Kidney (tissue), 14 donors: ENCODE data around the gene CREB3L4. TPM values are rescaled to one million over a fixed set of nuclear protein-coding genes. Genes with fewer than 3 reads are reported as not detected.

Experiments used
- DNase-seq, 5 donors: peaks; one replicate each; pipeline ENCODE4 v3.0.0-alpha.2; 2013 to 2020
- FAIRE-seq: peaks from 2 replicates; lab custom pipeline; 2012; peaks lifted over from hg19 to GRCh38; lab: Jason Lieb, UNC
- H3K27ac ChIP-seq, 2 donors: one replicate each; pipeline ENCODE4 v1.7.0; 2013; ENCODE audit warnings: low read depth in 2 of 2, low read length in 2 of 2, inconsistent platforms in 1 of 2
- H3K27me3 ChIP-seq: one replicate; pipeline ENCODE4 v1.7.1; 2013; ENCODE audit warnings: low read length, inconsistent platforms; ENCODE audit not compliant: control insufficient read depth, insufficient read depth
- H3K36me3 ChIP-seq, 3 donors: one replicate each; pipeline versions ENCODE4 v1.7.0 to v1.7.1; 2013; ENCODE audit warnings: low read length in 3 of 3, control low read depth in 1 of 3, inconsistent platforms in 1 of 3; ENCODE audit not compliant: insufficient read depth in 3 of 3, control insufficient read depth in 2 of 3
- H3K4me1 ChIP-seq, 3 donors: one replicate each; pipeline versions ENCODE4 v1.7.0 to v1.7.1; 2013; ENCODE audit warnings: low read length in 3 of 3, inconsistent platforms in 1 of 3, low read depth in 1 of 3; ENCODE audit not compliant: control insufficient read depth in 2 of 3, insufficient read depth in 2 of 3
- H3K4me3 ChIP-seq, 3 donors: one replicate each; pipeline versions ENCODE4 v1.7.0 to v1.8.1; 2013; ENCODE audit warnings: low read length in 3 of 3, control low read depth in 1 of 3, inconsistent platforms in 1 of 3
- H3K9ac ChIP-seq, 3 donors: one replicate each; pipeline versions ENCODE4 v1.7.0 to v1.7.1; 2013; ENCODE audit warnings: low read length in 3 of 3, control low read depth in 1 of 3, inconsistent platforms in 1 of 3
- H3K9me3 ChIP-seq, 3 donors: one replicate each; pipeline versions ENCODE4 v1.7.0 to v1.7.1; 2013; ENCODE audit warnings: low read length in 3 of 3, control low read depth in 1 of 3, inconsistent platforms in 1 of 3; ENCODE audit not compliant: control insufficient read depth in 2 of 3, insufficient read depth in 1 of 3
- intact Hi-C: fragments of 100-400 bp; cut with DNase I; formaldehyde crosslinking; loops from one replicate; pipeline ENCODE4 v1.11.1; 2022
- polyA plus RNA-seq: library from polyadenylated mRNA; stranded (reverse); fragments of 350-450 nt; fragmentation: Illumina TruSeq; extraction: RNeasy Lipid Tissue Mini Kit (QIAGEN cat#74804); gene quantifications from one replicate; pipeline ENCODE4 v1.2.3, GENCODE V29; 2014; ENCODE audit warnings: low read depth, low replicate concordance; ENCODE audit not compliant: insufficient read depth
- total RNA-seq: library from RNA; stranded (reverse); fragmentation: NEBNext Ultra II Directional; extraction: Animal tissue kit (Norgen Biotek cat#: 25700); gene quantifications from one replicate; pipeline ENCODE4 v1.2.1, GENCODE V29; 2021
- TF ChIP-seq, protein P1 (sequence below): IDR thresholded peaks from 3 replicates; pipeline ENCODE4 v1.5.1; 2012; ENCODE audit warnings: mild to moderate bottlenecking, moderate library complexity, borderline replicate concordance; ENCODE audit not compliant: insufficient read depth; ENCODE audit errors: extremely low read depth
- donor health status: control.
- donor health status: control.
- donor health status: control.
- donor health status: control.
- donor health status: control.
- donor health status: DM: yes; HTN: yes; CAD: no.
- donor health status: Normal renal cell carcinoma (clear cell type).

The CREB3L4 gene
- total and polyA plus RNA-seq, 2 donors from 2014 or later, result 9.3 to 10.9 TPM

DNA sequence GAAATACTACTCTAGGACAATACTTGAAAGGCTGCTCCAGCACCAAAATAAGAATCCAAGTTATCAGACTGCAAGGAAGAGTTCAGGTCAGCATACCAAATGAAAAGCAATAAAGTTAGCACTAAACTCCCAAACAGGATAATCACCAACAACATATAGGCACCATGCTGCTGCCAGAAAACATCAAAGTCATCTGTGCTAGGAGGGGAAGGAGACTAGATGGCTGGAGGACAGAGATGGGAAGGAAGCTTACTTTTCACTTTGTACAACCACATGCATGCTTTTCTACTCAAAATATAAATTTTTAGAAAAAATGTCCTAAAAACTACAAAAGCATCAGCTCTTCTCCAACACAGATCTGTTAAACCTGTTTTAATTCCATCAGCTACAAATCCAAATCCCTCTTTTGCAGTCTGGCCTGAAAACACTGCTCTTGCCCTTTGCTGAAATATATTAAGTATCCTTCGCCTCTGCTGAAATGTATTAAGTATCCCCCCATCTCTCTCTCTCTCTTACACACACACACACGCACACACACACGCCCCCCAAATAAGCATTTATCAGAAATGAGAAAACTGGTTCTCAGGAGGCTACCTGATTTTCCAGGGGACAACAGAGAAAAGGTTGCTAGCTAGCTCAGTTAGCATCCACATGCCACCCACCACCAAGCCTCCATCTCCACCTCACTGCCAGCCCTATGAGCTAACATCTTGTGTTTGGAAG is 46.5 kb upstream of the CREB3L4 start:
- DNase-seq (peak in 1 of 5 donors; percentile 3), FAIRE-seq (no peak)
- H3K27me3 ChIP-seq, result no peaks in the 10 kb centered on the region
- no peaks in the 10 kb centered on the region for H3K9me3 ChIP-seq
- peaks cover 7 to 27% (median 18%) of the 10 kb centered on the region in 3 donors for H3K4me1 ChIP-seq
- H3K4me3 ChIP-seq, result peak overlapping the region; percentile 82 to 91 (median 89)
- peak overlapping the region; percentile 90 to 91 for H3K27ac ChIP-seq
- TF ChIP-seq, protein P1, sequence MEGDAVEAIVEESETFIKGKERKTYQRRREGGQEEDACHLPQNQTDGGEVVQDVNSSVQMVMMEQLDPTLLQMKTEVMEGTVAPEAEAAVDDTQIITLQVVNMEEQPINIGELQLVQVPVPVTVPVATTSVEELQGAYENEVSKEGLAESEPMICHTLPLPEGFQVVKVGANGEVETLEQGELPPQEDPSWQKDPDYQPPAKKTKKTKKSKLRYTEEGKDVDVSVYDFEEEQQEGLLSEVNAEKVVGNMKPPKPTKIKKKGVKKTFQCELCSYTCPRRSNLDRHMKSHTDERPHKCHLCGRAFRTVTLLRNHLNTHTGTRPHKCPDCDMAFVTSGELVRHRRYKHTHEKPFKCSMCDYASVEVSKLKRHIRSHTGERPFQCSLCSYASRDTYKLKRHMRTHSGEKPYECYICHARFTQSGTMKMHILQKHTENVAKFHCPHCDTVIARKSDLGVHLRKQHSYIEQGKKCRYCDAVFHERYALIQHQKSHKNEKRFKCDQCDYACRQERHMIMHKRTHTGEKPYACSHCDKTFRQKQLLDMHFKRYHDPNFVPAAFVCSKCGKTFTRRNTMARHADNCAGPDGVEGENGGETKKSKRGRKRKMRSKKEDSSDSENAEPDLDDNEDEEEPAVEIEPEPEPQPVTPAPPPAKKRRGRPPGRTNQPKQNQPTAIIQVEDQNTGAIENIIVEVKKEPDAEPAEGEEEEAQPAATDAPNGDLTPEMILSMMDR, result no peak
- peak overlapping the region; percentile 81 to 89 (median 84) for H3K9ac ChIP-seq
- peaks cover 0 to 6% (median 0%) of the 10 kb centered on the region in 3 donors for H3K36me3 ChIP-seq
- intact Hi-C loops, result no loop called here

DNA sequence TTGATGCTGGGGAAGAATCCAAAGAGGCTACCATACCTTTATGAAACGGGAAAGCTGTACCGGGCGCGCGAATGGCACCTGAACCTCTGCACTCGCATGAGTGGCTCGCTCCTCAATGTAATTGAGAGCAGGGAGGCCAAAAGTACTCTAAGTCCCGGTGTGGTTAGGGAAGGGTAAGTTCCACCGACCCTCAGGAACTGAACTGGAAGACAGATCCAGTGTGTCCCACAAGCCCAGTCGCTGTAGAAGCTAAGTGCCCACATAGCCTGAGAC is 46.0 kb upstream of the CREB3L4 start:
- Histone ChIP-seq H3K4me1 (peaks cover 7 to 27% (median 18%) of the 10 kb centered on the region in 3 donors), H3K9me3 (no peaks in the 10 kb centered on the region), H3K36me3 (peaks cover 0 to 6% (median 0%) of the 10 kb centered on the region in 3 donors), H3K27me3 (no peaks in the 10 kb centered on the region), H3K4me3 (peak overlapping the region; percentile 82 to 91 (median 89)), H3K9ac (peak overlapping the region; percentile 81 to 89 (median 84)), H3K27ac (peak overlapping the region; percentile 90 to 91)
- intact Hi-C loops, result no loop called here
- TF ChIP-seq, protein P1, result no peak
- FAIRE-seq (no peak), DNase-seq (peak in 2 of 5 donors; percentile 47 to 56)

DNA sequence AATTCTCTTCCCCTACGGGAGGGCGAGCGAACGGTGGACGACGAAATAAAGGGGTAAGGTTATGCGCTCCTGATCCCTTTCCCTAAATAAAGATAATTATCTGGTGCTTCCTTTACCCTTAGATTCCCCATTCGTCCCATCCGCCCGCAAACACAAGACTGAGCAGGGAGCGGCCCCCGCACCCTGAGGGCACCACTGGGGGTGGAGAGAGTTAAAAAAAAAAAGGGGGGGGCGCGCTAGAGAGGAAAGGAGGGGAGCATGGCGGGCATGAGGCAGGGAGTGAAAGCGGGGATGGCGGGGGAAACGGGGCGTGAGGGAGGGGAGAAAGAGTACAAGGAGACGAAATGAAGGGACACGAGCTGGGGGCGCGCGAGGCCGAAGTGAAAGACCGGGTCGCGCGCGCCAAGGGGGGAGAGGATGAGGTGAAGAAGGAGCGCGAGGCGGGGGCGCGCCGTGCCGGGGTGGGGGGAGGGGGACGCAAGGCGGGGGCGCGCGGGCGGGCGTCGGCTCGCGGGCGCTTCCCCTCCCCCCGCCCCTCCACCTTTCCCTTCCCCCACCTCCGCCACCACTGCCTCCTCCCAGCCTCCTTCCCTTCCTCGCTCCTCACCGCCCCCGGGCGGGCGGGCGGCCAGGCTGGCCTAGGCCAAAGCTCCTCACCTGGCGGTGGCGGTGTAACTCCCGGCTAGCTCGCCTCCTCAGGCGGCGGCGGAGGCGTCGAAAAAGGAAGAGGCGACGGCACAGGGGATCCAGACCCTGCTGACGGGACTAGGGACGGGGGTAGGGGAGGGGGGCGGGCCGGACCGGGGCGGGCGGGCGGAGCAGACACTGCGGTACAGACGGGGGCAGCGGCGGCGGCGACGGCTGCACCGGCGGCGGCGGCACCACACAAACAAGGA is 45.4 kb upstream of the CREB3L4 start:
- H3K9ac ChIP-seq, result peak overlapping the region; percentile 81 to 89 (median 84)
- intact Hi-C loops, result no loop called here
- peak overlapping the region; percentile 90 to 91 for H3K27ac ChIP-seq
- no peaks in the 10 kb centered on the region for H3K27me3 ChIP-seq
- peaks cover 7 to 27% (median 18%) of the 10 kb centered on the region in 3 donors for H3K4me1 ChIP-seq
- FAIRE-seq (no peak), DNase-seq (peak in 4 of 5 donors; percentile 54 to 86 (median 80))
- TF ChIP-seq, protein P1, result no peak
- H3K36me3 ChIP-seq, result peaks cover 0 to 6% (median 0%) of the 10 kb centered on the region in 3 donors
- H3K4me3 ChIP-seq, result peak overlapping the region; percentile 82 to 91 (median 89)
- H3K9me3 ChIP-seq, result no peaks in the 10 kb centered on the region
